Gastrocnemius medialis (tissue), 4 donors: Measurements from ENCODE around the gene TDRD3. TPM values are rescaled to one million over a fixed set of nuclear protein-coding genes. Genes with fewer than 3 reads are reported as not detected.

Experiments
- ATAC-seq, 2 donors: fragments of 150-250 bp; one replicate each; pipeline ENCODE4 v1.9.1; 2016
- DNase-seq, 2 donors: peaks; one replicate each; pipeline ENCODE4 v3.0.0-alpha.2; 2019
- H3K27ac ChIP-seq, 4 donors: fragments of 200-600 bp; sonication (generic); 1 replicate in 1 of 4; 2 replicates in 3 of 4; pipeline ENCODE4 v1.5.1; 2016 to 2018; ENCODE audit warnings: mild to moderate bottlenecking in 2 of 4, moderate library complexity in 1 of 4
- H3K27me3 ChIP-seq, 3 donors: fragments of 200-600 bp; sonication (generic) in 2 of 3; 1 replicate in 1 of 3; 2 replicates in 2 of 3; pipeline versions ENCODE4 v1.5.1 to v1.6.0; 2016 to 2019; ENCODE audit warnings: mild to moderate bottlenecking in 1 of 3, moderate library complexity in 1 of 3
- H3K36me3 ChIP-seq, 2 donors: fragments of 200-600 bp; sonication (generic) in 1 of 2; one replicate each; pipeline ENCODE4 v1.5.1; 2017 to 2018
- H3K4me1 ChIP-seq, 2 donors: fragments of 200-600 bp; sonication (generic) in 1 of 2; one replicate each; pipeline ENCODE4 v1.5.1; 2016 to 2017; ENCODE audit warnings: mild to moderate bottlenecking in 2 of 2
- H3K4me3 ChIP-seq, 4 donors: fragments of 200-600 bp; sonication (generic) in 3 of 4; 1 replicate in 1 of 4; 2 replicates in 3 of 4; pipeline ENCODE4 v1.5.1; 2016 to 2019; ENCODE audit warnings: mild to moderate bottlenecking in 2 of 4
- H3K9me3 ChIP-seq, 3 donors: fragments of 200-600 bp; sonication (generic) in 2 of 3; 1 replicate in 1 of 3; 2 replicates in 2 of 3; pipeline ENCODE4 v1.5.1; 2016 to 2019
- CTCF ChIP-seq, 5 experiments: fragments of 450-650 bp in 3 of 5; fragments of 200-600 bp in 2 of 5; sonication (generic) in 2 of 5; IDR thresholded peaks in 4 of 5; conservative IDR thresholded peaks in 1 of 5; 1 replicate in 4 of 5; 2 replicates in 1 of 5; pipeline ENCODE4 v1.5.1; 2016 to 2019; ENCODE audit warnings: antibody characterized with exemption in 5 of 5, mild to moderate bottlenecking in 3 of 5, moderate library complexity in 3 of 5
- POLR2A ChIP-seq, 2 donors: fragments of 450-650 bp; IDR thresholded peaks; one replicate each; pipeline ENCODE4 v1.6.1; 2017; ENCODE audit warnings: antibody characterized with exemption in 2 of 2, mild to moderate bottlenecking in 2 of 2, moderate library complexity in 2 of 2
- in situ Hi-C, 4 donors: fragments of 200-750 bp; cut with MboI; loops; one replicate each; pipeline versions ENCODE4 v1.15.0 to v1.8.0; 2017; ENCODE audit warnings: low sequenced_read_pairs in 4 of 4
- intact Hi-C: fragments of 100-400 bp; cut with DNase I; formaldehyde crosslinking; loops from one replicate; pipeline ENCODE4 v1.15.1; 2023; ENCODE audit warnings: low total_unique reads
- total RNA-seq, 4 donors: library from RNA; depleted of rRNA; stranded (reverse); fragments of >200 nt; gene quantifications; one replicate each; pipeline versions ENCODE4 v1.1.0 to v1.2.3, GENCODE V29; 2016

TDRD3 gene
- total RNA-seq, 4 donors from 2014 or later = 13.1 to 37.8 (median 17.7) TPM

- intact Hi-C loops = no loop called here
- ATAC-seq = no peak
- in situ Hi-C loops = loop anchor here in 2 of 4 donors (25.0 kb wide), 2 partner anchors 287 to 762 kb away; partner anchors contain the start of gene DIAPH3 (in 1 of the 2)
Observed at GRCh38 chr13:60448907-60449510, 52.0 kb downstream of the TDRD3 start.

GRCh38 chr13:60453490-60453889 is 56.5 kb downstream of the TDRD3 start:
- Histone ChIP-seq H3K4me3 (no peak overlapping the region), H3K27me3 (no peaks in the 10 kb centered on the region), H3K9me3 (no peaks in the 10 kb centered on the region), H3K4me1 (no peaks in the 10 kb centered on the region), H3K36me3 (no peaks in the 10 kb centered on the region), H3K27ac (no peak overlapping the region)
- TF ChIP-seq CTCF (IDR thresholded peaks at IDR 0.05 in 4 of 5, conservative IDR thresholded peaks at IDR 0.05 in 1 of 5) = no peak
- no peak for TF ChIP-seq POLR2A (IDR thresholded peaks at IDR 0.05)
- ATAC-seq (no peak), DNase-seq (no peak)
- intact Hi-C loops (no loop called here), in situ Hi-C loops (no loop called here)

More at GRCh38 chr13:60448907-60449510, 52.0 kb downstream of the TDRD3 start:
- Histone ChIP-seq H3K27ac (no peak overlapping the region), H3K36me3 (no peaks in the 10 kb centered on the region), H3K4me1 (no peaks in the 10 kb centered on the region), H3K4me3 (no peak overlapping the region), H3K27me3 (no peaks in the 10 kb centered on the region), H3K9me3 (no peaks in the 10 kb centered on the region)
- TF ChIP-seq CTCF (IDR thresholded peaks at IDR 0.05 in 4 of 5, conservative IDR thresholded peaks at IDR 0.05 in 1 of 5) (peak; percentile 30 to 67 (median 48)), POLR2A (IDR thresholded peaks at IDR 0.05) (no peak)
- no peak for DNase-seq

GRCh38 chr13:60454425-60454824 is 57.4 kb downstream of the TDRD3 start:
- TF ChIP-seq POLR2A (IDR thresholded peaks at IDR 0.05) = no peak
- TF ChIP-seq CTCF (IDR thresholded peaks at IDR 0.05 in 4 of 5, conservative IDR thresholded peaks at IDR 0.05 in 1 of 5) = no peak
- Histone ChIP-seq H3K27ac (no peak overlapping the region), H3K36me3 (no peaks in the 10 kb centered on the region), H3K4me1 (no peaks in the 10 kb centered on the region), H3K9me3 (no peaks in the 10 kb centered on the region), H3K27me3 (no peaks in the 10 kb centered on the region), H3K4me3 (no peak overlapping the region)
- intact Hi-C loops (no loop called here), in situ Hi-C loops (no loop called here)
- ATAC-seq (no peak), DNase-seq (no peak)

- Histone ChIP-seq H3K4me1 (peaks cover 0 to 5% of the 10 kb centered on the region in 2 donors), H3K4me3 (no peak overlapping the region), H3K9me3 (no peaks in the 10 kb centered on the region), H3K27me3 (no peaks in the 10 kb centered on the region), H3K36me3 (peaks cover 0 to 22% of the 10 kb centered on the region in 2 donors), H3K27ac (no peak overlapping the region)
- DNase-seq = no peak
- ATAC-seq = no peak
- TF ChIP-seq CTCF (IDR thresholded peaks at IDR 0.05 in 4 of 5, conservative IDR thresholded peaks at IDR 0.05 in 1 of 5) (no peak), POLR2A (IDR thresholded peaks at IDR 0.05) (no peak)
- intact Hi-C loops (no loop called here), in situ Hi-C loops (no loop called here)
Observed at GRCh38 chr13:60463787-60464186, 66.8 kb downstream of the TDRD3 start.

- Histone ChIP-seq H3K27ac (no peak overlapping the region), H3K4me1 (peaks cover 0 to 5% of the 10 kb centered on the region in 2 donors), H3K4me3 (no peak overlapping the region), H3K27me3 (no peaks in the 10 kb centered on the region), H3K36me3 (peaks cover 0 to 30% of the 10 kb centered on the region in 2 donors), H3K9me3 (no peaks in the 10 kb centered on the region)
- TF ChIP-seq POLR2A (IDR thresholded peaks at IDR 0.05) (no peak), CTCF (IDR thresholded peaks at IDR 0.05 in 4 of 5, conservative IDR thresholded peaks at IDR 0.05 in 1 of 5) (no peak)
- DNase-seq = no peak
- intact Hi-C loops = no loop called here
- no peak for ATAC-seq
- in situ Hi-C loops = no loop called here
Observed at GRCh38 chr13:60467098-60467497, 70.1 kb downstream of the TDRD3 start.
